WTC11 (cell line): ENCODE results near the gene LTF. TPM values are rescaled to one million over a fixed set of nuclear protein-coding genes. Genes with fewer than 3 reads are reported as not detected.
"Not testable (repeated sequence)": the region's sequence is repeated elsewhere in the genome, so short reads cannot be mapped to it uniquely, and the experiment has no call there.

Experiments used
- ATAC-seq: fragments of 200-7000 bp; cut with Tn5 transposase; 2 replicates; pipeline ENCODE4 v1.10.0; 2021; ENCODE audit warnings: mild to moderate bottlenecking, moderate library complexity
- CTCF ChIA-PET: fragments of 300-600 bp; sonication (Branson Sonifier 250); formaldehyde crosslinking; loops from one replicate; lab custom pipeline; 2021; ENCODE audit warnings: antibody characterized with exemption; lab: Charles Lee
- POLR2A ChIA-PET: fragments of 350-600 bp; sonication (Branson Sonifier 250); formaldehyde crosslinking; loops from one replicate; lab custom pipeline; 2021; ENCODE audit warnings: antibody characterized with exemption; lab: Charles Lee
- DNase-seq: peaks from one replicate; pipeline ENCODE4 v3.0.0; 2021; ENCODE audit warnings: low spot score
- H3K27ac Mint-ChIP-seq: 2 replicates; pipeline ENCODE4 v1.8.0; 2021; ENCODE audit warnings: mixed read lengths
- H3K27me3 Mint-ChIP-seq: 2 replicates; pipeline ENCODE4 v1.8.0; 2021; ENCODE audit warnings: low read depth, mild to moderate bottlenecking, moderate library complexity, mixed read lengths
- H3K36me3 Mint-ChIP-seq: 2 replicates; pipeline ENCODE4 v1.8.0; 2021; ENCODE audit warnings: mixed read lengths
- H3K4me1 Mint-ChIP-seq: 2 replicates; pipeline ENCODE4 v1.8.0; 2022; ENCODE audit warnings: mixed read lengths
- H3K4me3 Mint-ChIP-seq: 2 replicates; pipeline ENCODE4 v1.8.0; 2021; ENCODE audit warnings: mild to moderate bottlenecking, moderate library complexity, mixed read lengths
- H3K9me3 Mint-ChIP-seq: 2 replicates; pipeline ENCODE4 v1.8.0; 2021; ENCODE audit warnings: mixed read lengths
- CBFB ChIP-seq: sonication (generic); formaldehyde crosslinking; IDR thresholded peaks from 2 replicates; pipeline ENCODE4 v1.8.1; 2022; ENCODE audit warnings: mild to moderate bottlenecking, low read depth, missing genetic modification reagents
- GTF2I ChIP-seq: fragments of 250-450 bp; sonication (Bioruptor Pico); conservative IDR thresholded peaks from 2 replicates; pipeline ENCODE4 v1.4.0; 2021; ENCODE audit warnings: mild to moderate bottlenecking
- HMGA2 ChIP-seq: fragments of 250-450 bp; sonication (Bioruptor Pico); IDR thresholded peaks from 2 replicates; pipeline ENCODE4 v1.4.0; 2021; ENCODE audit warnings: mild to moderate bottlenecking, moderate library complexity
- JAZF1 ChIP-seq: fragments of 250-450 bp; sonication (Bioruptor Pico); IDR thresholded peaks from 2 replicates; pipeline ENCODE4 v1.9.0; 2021; ENCODE audit warnings: moderate library complexity, mild to moderate bottlenecking, inconsistent platforms
- KAT7 ChIP-seq: sonication (generic); formaldehyde crosslinking; IDR thresholded peaks from 2 replicates; pipeline ENCODE4 v1.8.1; 2023; ENCODE audit warnings: missing genetic modification reagents, mild to moderate bottlenecking, borderline replicate concordance
- SP1 ChIP-seq: sonication (generic); formaldehyde crosslinking; conservative IDR thresholded peaks from 2 replicates; pipeline ENCODE4 v1.8.1; 2022; ENCODE audit warnings: missing genetic modification reagents
- ZNF138 ChIP-seq: sonication (generic); formaldehyde crosslinking; conservative IDR thresholded peaks from 2 replicates; pipeline ENCODE4 v1.8.1; 2022; ENCODE audit warnings: mild to moderate bottlenecking, moderate library complexity, missing genetic modification reagents
- ZNF317 ChIP-seq: sonication (generic); formaldehyde crosslinking; IDR thresholded peaks from 2 replicates; pipeline ENCODE4 v1.8.1; 2023; ENCODE audit warnings: low read depth, mild to moderate bottlenecking, moderate library complexity, missing genetic modification reagents, borderline replicate concordance
- total RNA-seq: library from RNA; stranded (reverse); gene quantifications from 3 replicates; pipeline ENCODE4 v1.2.3, GENCODE V29; 2021
- TF ChIP-seq, protein P1 (sequence below): sonication (generic); formaldehyde crosslinking; IDR thresholded peaks from 2 replicates; pipeline ENCODE4 v1.8.0; 2022; ENCODE audit warnings: mild to moderate bottlenecking, missing genetic modification reagents
- TF ChIP-seq, protein P2 (sequence below): sonication (generic); formaldehyde crosslinking; IDR thresholded peaks from 2 replicates; pipeline ENCODE4 v1.8.0; 2022; ENCODE audit warnings: mild to moderate bottlenecking, missing genetic modification reagents
- TF ChIP-seq, protein P3 (sequence below): fragments of 250-450 bp; sonication (Bioruptor Pico); IDR thresholded peaks from 2 replicates; pipeline ENCODE4 v1.9.0; 2021; ENCODE audit warnings: mild to moderate bottlenecking
- TF ChIP-seq, protein P4 (sequence below): sonication (generic); formaldehyde crosslinking; IDR thresholded peaks from 2 replicates; pipeline ENCODE4 v1.8.0; 2022; ENCODE audit warnings: mild to moderate bottlenecking, missing genetic modification reagents
- TF ChIP-seq, protein P5 (sequence below): sonication (generic); formaldehyde crosslinking; IDR thresholded peaks from 2 replicates; pipeline ENCODE4 v1.8.0; 2023; ENCODE audit warnings: missing genetic modification reagents, mild to moderate bottlenecking, borderline replicate concordance

LTF gene
- total RNA-seq, 1 experiment from 2014 or later: 0.22 TPM

DNA sequence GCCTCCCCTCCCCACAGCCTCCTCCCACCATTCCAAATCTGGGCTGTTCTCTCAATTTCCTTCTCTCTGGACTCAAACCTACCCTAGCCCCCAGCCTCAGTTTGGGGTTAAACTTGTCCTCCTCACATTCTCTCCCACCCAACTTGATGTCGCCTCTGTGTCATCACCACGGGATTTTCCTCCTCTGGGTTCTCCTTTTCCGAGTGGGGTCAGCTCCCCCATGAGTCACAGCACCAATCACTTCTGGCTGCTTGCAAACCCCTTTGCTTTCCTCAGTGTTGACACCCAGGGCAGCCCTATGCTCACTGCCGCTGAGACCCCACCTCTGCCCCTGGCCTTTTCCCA, 58.3 kb downstream of the LTF start:
- POLR2A ChIA-PET: no interaction called here
- Mint-ChIP-seq H3K4me3 (no peak overlapping the region), H3K27me3 (no peaks in the 10 kb centered on the region), H3K4me1 (peaks cover 2% of the 10 kb centered on the region; the same call in 1 of the 2 replicates), H3K36me3 (no peaks in the 10 kb centered on the region), H3K27ac (no peak overlapping the region), H3K9me3 (peaks cover 5% of the 10 kb centered on the region)
- CTCF ChIA-PET: interaction anchor here (2.7 kb wide), 1 partner anchor 28 kb away, joined by 9 read pairs; no protein-coding TSS in a partner anchor
- ATAC-seq (no peak), DNase-seq (no peak)
- TF ChIP-seq, protein P1, sequence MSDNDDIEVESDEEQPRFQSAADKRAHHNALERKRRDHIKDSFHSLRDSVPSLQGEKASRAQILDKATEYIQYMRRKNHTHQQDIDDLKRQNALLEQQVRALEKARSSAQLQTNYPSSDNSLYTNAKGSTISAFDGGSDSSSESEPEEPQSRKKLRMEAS (CRISPR knock-in tag): no peak

DNA sequence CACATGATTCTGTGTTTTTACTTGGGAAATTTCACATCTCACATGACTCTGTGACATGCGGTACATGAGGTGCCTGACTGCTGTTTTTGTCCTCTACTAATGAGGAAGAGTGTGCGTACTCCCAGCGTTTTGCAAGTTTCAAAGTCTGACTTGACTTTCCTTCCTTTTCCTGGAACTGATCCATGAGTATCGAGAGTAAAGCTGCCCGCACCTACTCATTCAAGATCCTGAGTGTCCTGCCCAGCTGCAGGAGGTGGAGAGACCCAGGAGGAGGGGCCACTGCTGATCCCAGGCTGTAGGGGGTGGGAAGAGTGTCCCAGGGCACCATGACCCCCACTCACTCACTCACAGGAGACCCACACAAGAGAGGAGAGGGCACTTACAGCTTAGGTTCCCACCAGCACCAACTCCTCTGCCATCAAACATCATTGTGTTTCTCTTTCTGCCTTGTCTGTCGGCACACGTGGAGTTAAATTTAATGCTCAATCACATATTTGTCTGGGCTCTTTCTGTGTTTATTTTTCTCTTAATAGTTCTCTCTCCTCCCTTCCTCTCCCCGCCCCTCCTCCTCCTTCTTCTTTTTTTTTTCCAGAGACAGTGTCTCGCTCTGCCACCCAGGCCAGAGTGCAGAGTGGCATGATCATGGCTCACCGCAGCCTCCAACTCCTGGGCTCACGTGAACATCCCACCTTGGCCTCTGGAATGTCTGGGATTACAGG, 59.2 kb downstream of the LTF start:
- peaks cover 5% of the 10 kb centered on the region for H3K9me3 Mint-ChIP-seq
- POLR2A ChIA-PET: no interaction called here
- TF ChIP-seq, protein P2, sequence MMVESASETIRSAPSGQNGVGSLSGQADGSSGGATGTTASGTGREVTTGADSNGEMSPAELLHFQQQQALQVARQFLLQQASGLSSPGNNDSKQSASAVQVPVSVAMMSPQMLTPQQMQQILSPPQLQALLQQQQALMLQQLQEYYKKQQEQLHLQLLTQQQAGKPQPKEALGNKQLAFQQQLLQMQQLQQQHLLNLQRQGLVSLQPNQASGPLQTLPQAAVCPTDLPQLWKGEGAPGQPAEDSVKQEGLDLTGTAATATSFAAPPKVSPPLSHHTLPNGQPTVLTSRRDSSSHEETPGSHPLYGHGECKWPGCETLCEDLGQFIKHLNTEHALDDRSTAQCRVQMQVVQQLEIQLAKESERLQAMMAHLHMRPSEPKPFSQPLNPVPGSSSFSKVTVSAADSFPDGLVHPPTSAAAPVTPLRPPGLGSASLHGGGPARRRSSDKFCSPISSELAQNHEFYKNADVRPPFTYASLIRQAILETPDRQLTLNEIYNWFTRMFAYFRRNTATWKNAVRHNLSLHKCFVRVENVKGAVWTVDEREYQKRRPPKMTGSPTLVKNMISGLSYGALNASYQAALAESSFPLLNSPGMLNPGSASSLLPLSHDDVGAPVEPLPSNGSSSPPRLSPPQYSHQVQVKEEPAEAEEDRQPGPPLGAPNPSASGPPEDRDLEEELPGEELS (CRISPR knock-in tag): no peak
- TF ChIP-seq, protein P3, sequence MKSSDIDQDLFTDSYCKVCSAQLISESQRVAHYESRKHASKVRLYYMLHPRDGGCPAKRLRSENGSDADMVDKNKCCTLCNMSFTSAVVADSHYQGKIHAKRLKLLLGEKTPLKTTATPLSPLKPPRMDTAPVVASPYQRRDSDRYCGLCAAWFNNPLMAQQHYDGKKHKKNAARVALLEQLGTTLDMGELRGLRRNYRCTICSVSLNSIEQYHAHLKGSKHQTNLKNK (CRISPR knock-in tag): no peak
- no peak for TF ChIP-seq ZNF138
- TF ChIP-seq, protein P4, sequence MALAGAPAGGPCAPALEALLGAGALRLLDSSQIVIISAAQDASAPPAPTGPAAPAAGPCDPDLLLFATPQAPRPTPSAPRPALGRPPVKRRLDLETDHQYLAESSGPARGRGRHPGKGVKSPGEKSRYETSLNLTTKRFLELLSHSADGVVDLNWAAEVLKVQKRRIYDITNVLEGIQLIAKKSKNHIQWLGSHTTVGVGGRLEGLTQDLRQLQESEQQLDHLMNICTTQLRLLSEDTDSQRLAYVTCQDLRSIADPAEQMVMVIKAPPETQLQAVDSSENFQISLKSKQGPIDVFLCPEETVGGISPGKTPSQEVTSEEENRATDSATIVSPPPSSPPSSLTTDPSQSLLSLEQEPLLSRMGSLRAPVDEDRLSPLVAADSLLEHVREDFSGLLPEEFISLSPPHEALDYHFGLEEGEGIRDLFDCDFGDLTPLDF (CRISPR knock-in tag): no peak
- 0 out of 2 replicates have a peak, but pooled peaks cover 2% of the 10 kb centered on the region for H3K4me1 Mint-ChIP-seq
- no peak overlapping the region for H3K27ac Mint-ChIP-seq
- CTCF ChIA-PET: interaction anchor here (1.0 to 1.4 kb wide), 3 partner anchors 22 to 467 kb away, joined by 3 to 4 read pairs (median 3); no protein-coding TSS in a partner anchor
- H3K27me3 Mint-ChIP-seq: no peaks in the 10 kb centered on the region
- no peaks in the 10 kb centered on the region for H3K36me3 Mint-ChIP-seq
- DNase-seq (no peak), ATAC-seq (no peak)
- H3K4me3 Mint-ChIP-seq: no peak overlapping the region

DNA sequence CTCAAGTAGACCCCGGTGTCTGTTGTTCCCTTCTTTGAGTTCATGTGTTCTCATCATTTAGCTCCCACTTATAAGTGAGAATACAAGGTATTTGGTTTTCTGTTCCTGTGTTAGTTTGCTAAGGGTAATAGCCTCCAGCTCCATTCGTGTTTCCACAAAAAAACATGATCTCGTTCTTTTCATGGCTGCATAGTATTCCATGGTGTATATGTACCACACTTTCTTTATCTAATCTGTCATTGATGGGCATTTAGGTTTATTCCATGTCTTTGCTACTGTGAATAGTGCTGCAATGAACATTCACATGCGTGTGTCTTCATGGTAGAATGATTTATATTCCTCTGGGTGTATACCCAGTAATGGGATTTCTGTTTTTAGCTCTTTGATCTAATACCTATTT, 61.8 kb downstream of the LTF start:
- H3K27me3 Mint-ChIP-seq, H3K9me3 Mint-ChIP-seq, H3K27ac Mint-ChIP-seq, DNase-seq, POLR2A ChIA-PET, H3K4me3 Mint-ChIP-seq, H3K4me1 Mint-ChIP-seq, H3K36me3 Mint-ChIP-seq, ATAC-seq: not testable (repeated sequence)
- CTCF ChIA-PET: interaction anchor here (1.5 kb wide), 1 partner anchor 48 kb away, joined by 5 read pairs; no protein-coding TSS in a partner anchor

DNA sequence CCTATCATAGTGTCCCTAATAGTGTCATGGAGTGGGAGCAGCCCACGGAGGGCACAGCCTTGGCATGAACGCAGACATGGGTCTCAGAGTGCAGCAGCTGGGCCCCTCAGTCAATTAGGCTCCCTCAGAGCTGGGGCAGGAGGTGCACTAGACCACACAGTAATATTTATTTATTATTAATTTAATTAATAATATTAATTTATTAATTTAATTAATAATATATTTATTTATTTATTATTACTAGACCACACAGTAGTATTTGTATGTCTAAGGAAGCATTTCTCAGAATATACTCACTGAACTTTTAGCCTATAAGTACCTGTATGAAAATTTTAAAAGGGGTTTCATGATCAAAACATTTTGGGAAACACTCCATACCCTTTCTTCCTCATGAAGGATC, 63.1 kb downstream of the LTF start:
- H3K27me3 Mint-ChIP-seq: no peaks in the 10 kb centered on the region; the same call in 1 of the 2 replicates
- CTCF ChIA-PET: interaction anchor here (2.3 kb wide), 1 partner anchor 23 kb away, joined by 10 read pairs; no protein-coding TSS in a partner anchor
- H3K4me1 Mint-ChIP-seq: 0 out of 2 replicates have a peak, but pooled peaks cover 6% of the 10 kb centered on the region
- no peak for DNase-seq
- no peak overlapping the region for H3K27ac Mint-ChIP-seq
- no peak for ATAC-seq
- no peaks in the 10 kb centered on the region for H3K36me3 Mint-ChIP-seq
- H3K9me3 Mint-ChIP-seq: peaks cover 5% of the 10 kb centered on the region
- POLR2A ChIA-PET: no interaction called here
- H3K4me3 Mint-ChIP-seq: no peak overlapping the region
- peak; percentile 98 for TF ChIP-seq HMGA2 (CRISPR knock-in tag)
- no peak for TF ChIP-seq ZNF317 (CRISPR knock-in tag)
- no peak for TF ChIP-seq SP1 (CRISPR knock-in tag)

DNA sequence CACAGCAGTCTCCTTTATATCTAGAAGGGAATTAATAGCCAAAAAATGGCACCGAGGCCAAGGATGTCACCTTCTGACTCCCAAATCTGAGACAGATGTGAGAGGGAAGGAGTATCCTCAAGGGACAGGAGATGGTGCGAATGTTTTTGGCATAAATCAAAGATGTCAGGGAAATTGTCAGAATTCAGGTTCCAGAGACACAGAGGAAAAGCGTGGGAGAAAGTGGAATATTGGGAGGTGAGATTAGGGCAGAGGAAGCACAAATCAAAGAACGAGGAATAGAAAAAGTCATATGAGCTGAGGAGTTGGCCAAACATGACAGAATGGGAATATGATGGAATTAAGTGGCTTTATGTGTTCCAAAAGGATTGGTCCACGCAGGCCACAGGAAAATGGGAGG, 63.9 kb downstream of the LTF start:
- CTCF ChIA-PET: interaction anchor here (2.3 kb wide), 1 partner anchor 23 kb away, joined by 10 read pairs; no protein-coding TSS in a partner anchor
- no peaks in the 10 kb centered on the region for H3K36me3 Mint-ChIP-seq
- POLR2A ChIA-PET: no interaction called here
- H3K9me3 Mint-ChIP-seq: peaks cover 5% of the 10 kb centered on the region
- no peak for TF ChIP-seq JAZF1 (CRISPR knock-in tag)
- TF ChIP-seq CBFB (CRISPR knock-in tag): no peak
- TF ChIP-seq KAT7 (CRISPR knock-in tag): no peak
- TF ChIP-seq GTF2I (CRISPR knock-in tag): no peak
- TF ChIP-seq, protein P5, sequence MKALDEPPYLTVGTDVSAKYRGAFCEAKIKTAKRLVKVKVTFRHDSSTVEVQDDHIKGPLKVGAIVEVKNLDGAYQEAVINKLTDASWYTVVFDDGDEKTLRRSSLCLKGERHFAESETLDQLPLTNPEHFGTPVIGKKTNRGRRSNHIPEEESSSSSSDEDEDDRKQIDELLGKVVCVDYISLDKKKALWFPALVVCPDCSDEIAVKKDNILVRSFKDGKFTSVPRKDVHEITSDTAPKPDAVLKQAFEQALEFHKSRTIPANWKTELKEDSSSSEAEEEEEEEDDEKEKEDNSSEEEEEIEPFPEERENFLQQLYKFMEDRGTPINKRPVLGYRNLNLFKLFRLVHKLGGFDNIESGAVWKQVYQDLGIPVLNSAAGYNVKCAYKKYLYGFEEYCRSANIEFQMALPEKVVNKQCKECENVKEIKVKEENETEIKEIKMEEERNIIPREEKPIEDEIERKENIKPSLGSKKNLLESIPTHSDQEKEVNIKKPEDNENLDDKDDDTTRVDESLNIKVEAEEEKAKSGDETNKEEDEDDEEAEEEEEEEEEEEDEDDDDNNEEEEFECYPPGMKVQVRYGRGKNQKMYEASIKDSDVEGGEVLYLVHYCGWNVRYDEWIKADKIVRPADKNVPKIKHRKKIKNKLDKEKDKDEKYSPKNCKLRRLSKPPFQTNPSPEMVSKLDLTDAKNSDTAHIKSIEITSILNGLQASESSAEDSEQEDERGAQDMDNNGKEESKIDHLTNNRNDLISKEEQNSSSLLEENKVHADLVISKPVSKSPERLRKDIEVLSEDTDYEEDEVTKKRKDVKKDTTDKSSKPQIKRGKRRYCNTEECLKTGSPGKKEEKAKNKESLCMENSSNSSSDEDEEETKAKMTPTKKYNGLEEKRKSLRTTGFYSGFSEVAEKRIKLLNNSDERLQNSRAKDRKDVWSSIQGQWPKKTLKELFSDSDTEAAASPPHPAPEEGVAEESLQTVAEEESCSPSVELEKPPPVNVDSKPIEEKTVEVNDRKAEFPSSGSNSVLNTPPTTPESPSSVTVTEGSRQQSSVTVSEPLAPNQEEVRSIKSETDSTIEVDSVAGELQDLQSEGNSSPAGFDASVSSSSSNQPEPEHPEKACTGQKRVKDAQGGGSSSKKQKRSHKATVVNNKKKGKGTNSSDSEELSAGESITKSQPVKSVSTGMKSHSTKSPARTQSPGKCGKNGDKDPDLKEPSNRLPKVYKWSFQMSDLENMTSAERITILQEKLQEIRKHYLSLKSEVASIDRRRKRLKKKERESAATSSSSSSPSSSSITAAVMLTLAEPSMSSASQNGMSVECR: no peak
- no peaks in the 10 kb centered on the region; the same call in 1 of the 2 replicates for H3K27me3 Mint-ChIP-seq
- no peak overlapping the region for H3K27ac Mint-ChIP-seq
- DNase-seq (no peak), ATAC-seq (no peak)
- H3K4me1 Mint-ChIP-seq: 0 out of 2 replicates have a peak, but pooled peaks cover 6% of the 10 kb centered on the region
- H3K4me3 Mint-ChIP-seq: no peak overlapping the region
